ENCODE measurements around the gene SLC8A1.

SLC8A1 gene

DNA sequence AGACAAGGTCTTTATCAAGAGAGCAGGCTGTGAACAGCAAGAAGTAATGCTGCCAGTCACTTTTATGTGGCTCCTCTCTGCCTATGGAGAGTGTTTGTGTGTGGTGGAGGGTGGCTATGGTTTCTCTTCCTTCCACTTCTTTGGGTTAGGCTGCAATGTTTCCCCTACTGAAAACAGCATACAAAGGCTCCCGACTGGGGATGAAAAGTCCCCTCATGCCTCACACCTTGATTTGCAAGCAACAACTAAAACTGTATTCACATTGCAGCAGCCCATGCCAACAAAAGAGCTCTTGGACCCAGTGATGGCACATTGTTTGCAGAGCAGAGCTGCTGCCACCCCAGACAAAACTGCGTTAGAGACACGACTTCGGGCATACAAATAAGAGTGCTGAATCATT, 301.6 kb downstream of the SLC8A1 start:
- DNase-seq (ENCODE audit: low spot score): no peak

DNA sequence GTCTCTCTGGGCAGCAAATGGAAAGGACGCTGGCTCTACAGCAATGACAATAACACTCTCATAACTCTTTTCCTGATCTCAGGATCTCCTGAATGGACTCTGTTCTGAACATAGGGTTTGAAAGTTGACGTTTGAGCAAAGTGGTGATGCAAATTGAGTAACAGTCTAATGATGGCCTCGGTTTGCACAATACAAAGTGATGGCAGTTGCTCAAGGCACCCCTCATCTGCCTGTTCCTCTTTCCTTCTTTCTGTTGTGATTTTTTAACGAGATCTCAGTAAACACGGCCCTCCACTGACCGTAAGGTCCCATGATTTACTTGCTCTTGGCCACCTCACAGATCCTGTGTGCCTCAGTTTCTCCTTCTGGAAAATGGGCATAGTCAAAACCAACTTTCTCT, 303.6 kb downstream of the SLC8A1 start:
- no peak for DNase-seq (ENCODE audit: low spot score)

DNA sequence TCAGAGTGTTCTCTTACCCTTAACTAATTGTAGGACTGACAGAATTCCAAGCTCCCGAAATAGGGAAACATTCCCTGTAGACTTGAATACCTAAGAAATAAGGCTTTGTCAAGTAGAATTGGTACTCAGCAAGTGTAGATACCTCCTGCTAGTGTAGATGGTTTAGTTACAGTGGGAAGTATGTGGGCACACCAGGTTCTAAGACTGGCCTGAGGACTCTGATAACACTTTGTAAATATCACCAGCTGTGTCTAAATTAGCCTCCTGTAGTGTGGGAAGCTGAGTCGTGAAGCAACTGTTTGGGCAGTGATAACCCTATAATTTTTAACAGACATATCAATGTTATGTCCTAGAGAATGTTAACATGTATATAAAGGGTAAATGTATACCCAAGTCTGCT, 304.5 kb downstream of the SLC8A1 start:
- no peak for DNase-seq (ENCODE audit: low spot score)

DNA sequence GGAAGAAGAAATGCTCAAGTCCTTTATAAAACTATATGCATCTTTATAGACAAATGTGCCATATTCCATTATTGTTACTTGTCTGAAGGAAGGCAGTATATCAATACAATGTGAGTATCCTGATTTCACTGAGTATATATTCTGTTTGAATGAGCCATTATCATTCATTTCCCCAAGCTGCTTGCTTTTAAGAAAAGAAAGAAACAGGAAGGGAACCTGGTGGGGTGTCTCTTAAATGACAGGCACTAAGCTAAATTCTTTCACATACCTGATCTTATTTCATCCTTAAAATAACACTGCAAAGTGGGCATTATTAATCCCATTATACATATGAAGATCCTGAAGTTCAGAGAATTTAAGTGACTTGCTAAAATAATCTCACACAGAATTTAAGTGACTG, 307.9 kb downstream of the SLC8A1 start:
- DNase-seq (ENCODE audit: low spot score): no peak

DNA sequence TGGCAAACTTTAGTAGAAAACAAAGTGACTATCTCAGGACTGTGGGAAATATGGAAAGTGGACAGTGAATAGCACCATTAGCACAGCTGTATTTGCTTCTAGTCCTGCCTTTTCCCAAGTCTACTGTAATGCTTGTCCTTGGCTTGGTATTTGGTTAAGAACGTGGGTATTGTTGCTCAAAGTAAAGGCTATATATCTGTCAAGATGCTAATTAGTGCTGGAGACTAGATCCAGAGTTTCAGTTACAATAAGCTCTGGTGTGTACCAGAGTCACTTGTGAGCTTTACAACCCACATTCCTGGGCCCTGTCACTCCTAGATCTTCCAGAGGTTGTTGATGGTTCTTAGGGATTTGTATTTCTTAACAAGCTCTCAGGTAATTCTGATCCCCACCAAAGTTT, 313.6 kb downstream of the SLC8A1 start:
- DNase-seq (ENCODE audit: low spot score): no peak

DNA sequence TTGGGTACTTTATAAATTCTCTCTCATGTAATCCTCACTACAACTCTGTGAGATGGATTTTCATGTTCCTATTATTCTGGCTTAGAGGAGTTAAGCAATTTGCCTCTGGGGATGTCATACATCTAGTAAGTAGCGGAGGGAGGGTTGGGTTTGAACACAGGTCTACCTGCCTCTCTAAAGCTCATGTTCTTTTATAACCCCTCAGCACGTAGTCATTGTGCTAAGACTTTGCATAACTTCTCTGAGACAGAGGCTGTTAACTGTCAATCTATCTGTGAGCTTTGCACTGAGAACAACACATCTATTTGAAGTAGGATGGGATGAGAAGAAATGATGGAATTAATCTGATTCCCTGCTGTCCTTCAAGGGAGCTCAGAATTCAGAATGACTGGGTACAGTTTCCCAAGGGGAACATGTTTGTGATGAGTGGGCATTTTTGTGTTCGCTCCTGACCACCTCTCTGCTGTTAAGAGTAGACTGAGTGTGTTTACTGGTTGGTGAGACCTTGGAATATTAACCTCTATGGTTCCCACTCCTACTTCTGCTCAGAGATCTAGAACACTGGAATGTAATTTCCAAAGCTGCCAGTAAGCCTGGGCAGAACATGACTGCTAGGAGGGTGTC, 320.7 kb downstream of the SLC8A1 start:
- no peak for DNase-seq (ENCODE audit: low spot score)

DNA sequence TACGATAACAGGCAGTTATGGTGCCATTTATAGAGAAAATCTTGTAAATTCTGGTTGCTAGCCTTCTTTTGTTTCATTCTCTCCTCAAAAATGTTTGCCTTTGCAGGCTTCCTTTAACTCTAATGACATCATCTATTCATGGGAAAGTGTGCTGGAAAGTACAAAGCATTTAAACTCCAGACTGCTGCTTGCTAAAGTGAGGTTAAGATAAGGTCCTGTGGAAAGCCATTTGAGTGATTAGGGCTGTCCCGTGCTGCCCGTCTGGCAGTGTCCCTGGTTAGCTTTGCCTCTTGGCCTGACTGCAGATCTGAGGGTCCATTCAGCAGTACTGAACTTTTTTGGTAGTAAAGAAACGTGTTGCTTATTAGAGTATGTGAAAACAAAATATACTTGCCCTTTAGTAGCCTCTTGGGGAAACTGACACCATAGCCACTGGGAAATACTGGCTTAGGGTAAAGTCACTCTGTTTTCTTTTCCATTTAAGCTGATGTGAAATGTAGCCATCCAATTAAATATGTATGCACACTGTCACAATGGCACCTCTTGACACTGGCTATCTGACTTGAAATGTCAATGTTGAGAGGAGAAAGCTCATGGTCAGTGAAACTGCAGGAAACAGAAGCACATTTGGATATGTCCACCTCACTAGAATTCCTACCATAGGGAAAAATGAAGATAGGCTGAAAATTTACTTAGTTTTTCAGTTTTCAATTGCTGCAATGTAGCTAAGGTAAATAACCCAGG, 321.5 kb downstream of the SLC8A1 start:
- DNase-seq (ENCODE audit: low spot score): no peak

DNA sequence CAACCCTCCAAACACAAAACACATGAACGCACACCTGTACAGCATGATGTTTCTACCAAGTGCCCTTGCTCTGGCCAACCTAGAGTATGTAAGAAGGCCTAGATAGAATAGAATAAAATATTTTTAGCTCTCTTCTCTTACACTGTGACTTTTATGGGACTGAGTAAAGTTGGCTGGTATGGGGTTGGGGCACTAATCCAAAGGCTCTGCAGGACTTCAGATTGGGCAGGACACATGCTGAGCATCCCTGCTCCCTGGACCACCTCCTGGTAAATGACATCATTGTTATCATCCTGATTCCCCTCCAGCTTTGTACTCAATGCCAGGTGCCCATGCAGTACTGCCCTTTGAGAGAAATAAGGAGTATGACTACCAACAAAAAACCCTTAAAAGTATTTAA, 322.2 kb downstream of the SLC8A1 start:
- no peak for DNase-seq (ENCODE audit: low spot score)

DNA sequence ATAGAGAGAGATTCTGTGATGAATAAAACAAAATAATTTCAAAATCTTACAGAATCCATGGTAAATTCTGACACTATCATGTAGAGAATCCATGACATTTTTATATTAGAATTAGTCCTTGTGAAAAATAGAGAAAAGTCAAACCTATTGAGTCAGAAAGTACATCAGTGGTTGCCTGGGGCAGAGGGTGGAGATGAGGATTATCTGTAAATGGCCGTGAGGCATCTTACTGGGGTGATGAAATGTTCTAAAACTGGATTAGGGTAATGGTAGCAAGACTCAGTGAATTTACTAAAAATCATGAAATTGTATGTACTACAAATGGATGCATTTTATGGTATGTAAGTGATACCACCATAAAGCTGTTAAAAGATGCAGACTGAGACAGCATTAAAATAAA, 323.1 kb downstream of the SLC8A1 start:
- no peak for DNase-seq (ENCODE audit: low spot score)

DNA sequence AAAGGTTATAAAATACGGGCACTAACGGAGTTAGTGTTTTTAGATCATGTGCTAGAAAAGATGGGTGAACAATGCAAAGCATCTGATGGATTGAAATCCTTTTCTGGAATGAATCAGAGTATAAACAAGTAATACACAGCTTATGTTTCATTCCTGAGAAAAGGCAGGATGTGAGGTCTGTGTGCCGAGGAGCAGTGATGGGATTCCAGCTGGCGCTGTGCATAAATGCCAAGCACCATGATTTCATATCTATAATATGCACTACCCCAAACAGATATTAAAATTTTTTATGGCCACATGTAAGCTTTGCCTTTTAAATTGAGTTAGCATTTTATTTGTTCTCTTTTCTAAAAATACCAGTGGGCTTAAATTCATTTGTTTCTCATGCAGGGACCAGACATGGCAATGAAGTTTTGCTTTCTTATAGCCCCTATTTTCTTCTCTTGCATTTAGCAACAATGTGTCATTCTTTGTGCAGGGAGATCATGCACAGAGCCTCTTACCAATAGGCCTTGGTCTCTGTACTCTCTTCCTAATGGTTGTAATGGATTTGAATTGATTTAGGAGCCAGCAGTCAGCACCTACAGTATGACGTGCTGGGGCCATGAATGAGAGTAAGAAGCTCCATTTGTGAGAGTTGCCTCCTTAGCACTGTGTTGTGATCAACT, 323.9 kb downstream of the SLC8A1 start:
- DNase-seq (ENCODE audit: low spot score): no peak

DNA sequence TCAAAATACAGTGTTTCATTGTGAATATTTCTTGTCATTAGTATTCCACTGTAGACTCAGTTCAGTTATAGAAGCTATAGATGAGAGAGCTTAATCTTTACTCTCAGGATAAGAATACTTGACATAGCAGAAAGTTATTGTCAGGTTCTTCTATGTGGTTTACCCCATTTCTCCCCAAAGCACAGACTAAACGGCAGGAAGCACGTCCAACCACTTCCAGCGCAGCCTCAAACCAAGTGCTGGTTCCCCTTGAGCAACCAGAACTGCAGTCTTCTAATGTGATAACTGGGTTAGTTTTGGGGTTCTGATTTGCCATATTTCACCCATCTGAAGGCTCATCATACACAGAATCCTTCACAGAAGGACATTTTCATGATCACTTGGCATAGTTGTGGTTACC, 324.7 kb downstream of the SLC8A1 start:
- no peak for DNase-seq (ENCODE audit: low spot score)

DNA sequence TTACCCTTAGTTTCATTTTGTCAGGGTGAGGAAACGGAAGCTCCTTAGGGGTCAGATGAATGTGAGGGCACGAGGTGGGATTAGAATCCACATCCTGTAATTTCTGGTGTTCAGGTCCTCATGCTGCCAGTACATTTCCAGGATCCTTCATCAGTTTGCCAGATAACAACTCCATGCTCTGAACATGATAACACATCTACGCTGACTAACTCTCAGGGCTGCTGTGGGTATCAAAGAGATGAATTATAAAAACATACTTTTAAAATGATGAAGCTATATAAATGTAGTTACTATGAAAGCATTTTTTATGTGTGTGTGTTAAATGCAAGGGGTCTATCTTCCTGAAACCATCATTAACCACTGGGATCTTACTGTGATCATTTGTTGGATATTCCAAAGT, 325.9 kb downstream of the SLC8A1 start:
- no peak for DNase-seq (ENCODE audit: low spot score)

DNA sequence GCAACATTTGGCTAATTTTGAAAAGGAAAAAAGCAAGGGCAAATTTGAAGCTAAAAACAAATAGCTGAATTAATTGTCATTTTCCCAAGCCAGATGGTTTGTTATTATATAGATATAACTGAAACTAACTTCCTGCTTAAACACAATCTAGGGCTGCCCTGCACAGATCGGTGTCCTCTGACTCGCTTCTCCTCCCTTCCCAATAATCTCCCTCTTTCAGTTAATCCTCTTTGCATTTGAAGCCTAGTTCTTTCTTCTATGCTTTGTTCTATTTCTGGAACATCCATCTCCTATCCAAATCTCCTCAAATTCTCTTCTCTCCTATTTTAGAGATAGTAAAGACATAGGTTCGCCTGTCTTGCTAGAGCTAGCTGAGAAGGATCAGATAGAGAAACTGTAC, 328.1 kb downstream of the SLC8A1 start:
- no peak for DNase-seq (ENCODE audit: low spot score)

DNA sequence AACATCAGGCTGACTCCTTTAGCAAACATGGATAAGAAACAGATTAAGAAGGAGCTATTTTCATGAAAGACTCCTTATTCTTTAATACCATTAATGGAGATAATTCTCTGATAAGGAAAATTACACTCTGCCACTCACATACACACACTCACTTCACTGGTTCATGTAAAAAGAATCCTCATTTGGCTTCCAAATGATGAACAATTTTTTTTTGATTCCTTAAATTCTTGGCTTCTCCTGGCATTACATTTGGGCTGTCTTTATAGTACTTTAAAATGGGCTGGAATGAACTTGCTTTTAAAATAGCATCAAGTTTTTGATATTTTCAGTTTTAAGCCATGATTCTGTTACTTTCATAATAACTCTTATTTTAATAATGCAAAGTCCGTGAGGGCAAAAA, 328.6 kb downstream of the SLC8A1 start:
- DNase-seq (ENCODE audit: low spot score): no peak

DNA sequence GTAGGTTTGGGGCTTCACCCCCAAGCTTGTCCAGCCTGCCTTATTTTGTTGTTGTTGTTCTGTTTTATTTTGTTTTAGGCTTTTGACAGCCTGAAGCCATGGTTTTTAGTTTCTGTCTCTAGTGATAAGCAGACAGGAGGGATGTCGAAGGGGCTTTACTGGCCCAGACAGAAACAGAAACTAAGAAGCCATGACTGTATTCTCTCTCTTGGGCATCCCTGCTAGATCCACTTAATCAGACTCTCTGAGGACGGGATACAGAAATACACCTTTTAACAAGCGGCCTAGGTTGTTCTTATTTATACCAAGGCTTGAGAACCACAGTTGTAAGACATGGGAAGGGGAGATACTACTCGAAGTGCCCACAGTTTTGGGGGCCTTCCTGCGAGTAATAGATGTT, 330.9 kb downstream of the SLC8A1 start:
- DNase-seq (ENCODE audit: low spot score): no peak

DNA sequence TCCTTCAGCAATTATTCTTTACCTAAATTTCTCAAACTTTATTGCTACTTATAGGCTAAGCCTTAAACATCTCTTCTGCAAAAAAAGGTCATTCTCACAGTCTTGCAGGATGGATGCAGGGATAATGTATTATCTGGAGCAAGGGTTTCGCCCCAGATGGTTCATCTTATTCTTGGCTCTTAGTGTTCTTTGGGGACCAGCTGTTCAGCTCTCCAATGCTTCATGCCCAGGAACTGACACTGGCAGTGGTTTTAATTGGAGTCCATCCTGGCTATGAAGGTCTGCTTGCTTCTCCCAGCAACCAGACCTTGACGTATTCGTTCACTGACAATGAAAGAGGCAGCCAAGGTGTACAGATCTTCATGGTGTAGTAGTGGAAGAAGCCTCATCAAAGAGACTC, 331.9 kb downstream of the SLC8A1 start:
- no peak for DNase-seq (ENCODE audit: low spot score)

DNA sequence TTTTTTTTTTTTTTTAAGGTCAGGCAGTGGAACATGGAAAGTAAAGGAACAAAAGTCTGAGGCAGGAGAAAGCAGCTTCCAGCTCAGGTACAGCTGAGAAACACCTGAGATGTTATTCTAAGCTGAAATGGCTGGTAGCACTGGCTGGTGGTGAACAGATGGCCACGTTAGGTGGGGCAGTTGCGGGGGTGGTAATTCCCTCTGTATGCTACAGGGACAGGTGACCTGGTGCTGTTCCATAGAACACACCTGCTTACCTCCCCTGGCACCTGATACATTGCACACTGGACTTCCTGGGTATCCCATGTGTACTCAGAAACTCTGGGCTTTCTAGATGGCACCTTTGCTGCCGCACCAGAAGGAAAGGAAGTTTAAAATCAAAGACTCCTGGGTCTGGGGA, 333.3 kb downstream of the SLC8A1 start:
- no peak for DNase-seq (ENCODE audit: low spot score)

DNA sequence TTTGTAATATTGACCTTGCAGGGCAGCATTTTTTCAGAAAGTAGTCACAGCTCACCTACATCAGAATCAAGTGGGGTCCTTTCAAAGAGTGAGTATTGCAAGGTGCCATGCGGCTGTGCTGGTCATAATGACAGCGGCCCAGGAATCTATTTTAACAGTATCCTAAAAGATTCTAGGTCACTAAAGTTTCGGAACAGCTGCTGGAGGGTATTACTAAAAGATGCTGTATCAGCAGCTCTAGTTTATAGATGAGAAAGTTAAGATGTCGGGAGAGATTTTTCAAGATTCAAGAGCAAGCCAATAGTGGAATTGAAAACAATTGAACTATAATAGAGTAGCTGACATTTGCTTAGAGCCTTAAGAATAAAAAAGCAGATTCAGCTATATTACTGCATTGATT, 336.0 kb downstream of the SLC8A1 start:
- no peak for DNase-seq (ENCODE audit: low spot score)

DNA sequence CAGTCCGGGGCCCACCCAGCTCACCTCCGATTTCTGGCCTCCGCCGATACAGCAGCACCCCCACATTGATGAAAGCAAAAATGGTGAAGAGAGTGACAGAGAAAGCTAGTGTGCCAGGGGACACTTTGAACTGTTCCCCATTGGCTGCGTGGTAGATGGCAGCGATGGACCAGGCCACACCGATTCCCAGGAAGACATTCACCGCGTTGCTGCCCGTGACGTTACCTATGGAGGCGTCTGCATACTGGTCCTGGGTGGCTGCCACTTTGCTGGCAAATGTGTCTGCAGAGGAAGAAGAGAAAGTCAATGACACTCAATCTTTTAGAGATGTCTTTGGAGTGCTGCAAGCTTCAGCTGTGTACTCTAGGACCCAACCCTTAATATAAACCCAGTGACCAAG, 336.5 kb downstream of the SLC8A1 start:
- DNase-seq (ENCODE audit: low spot score): no peak

DNA sequence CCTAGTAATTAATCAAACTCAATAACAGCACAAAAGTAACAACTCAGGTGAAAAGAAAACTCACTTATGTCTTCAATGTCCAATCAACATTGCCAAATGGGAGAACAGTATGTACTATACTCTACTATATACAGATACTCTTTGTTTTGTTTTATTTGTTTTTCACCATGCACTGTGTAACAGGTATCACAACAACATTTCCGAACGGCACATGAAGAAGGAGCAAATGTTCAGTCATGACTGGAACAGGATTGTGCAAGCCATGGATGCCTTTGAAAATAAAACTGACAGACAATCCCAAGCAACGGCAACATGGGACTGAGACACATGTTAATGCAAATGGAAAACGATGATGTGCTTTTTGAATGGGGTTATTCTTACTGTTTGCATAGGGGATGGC, 337.9 kb downstream of the SLC8A1 start:
- no peak for DNase-seq (ENCODE audit: low spot score)

DNA sequence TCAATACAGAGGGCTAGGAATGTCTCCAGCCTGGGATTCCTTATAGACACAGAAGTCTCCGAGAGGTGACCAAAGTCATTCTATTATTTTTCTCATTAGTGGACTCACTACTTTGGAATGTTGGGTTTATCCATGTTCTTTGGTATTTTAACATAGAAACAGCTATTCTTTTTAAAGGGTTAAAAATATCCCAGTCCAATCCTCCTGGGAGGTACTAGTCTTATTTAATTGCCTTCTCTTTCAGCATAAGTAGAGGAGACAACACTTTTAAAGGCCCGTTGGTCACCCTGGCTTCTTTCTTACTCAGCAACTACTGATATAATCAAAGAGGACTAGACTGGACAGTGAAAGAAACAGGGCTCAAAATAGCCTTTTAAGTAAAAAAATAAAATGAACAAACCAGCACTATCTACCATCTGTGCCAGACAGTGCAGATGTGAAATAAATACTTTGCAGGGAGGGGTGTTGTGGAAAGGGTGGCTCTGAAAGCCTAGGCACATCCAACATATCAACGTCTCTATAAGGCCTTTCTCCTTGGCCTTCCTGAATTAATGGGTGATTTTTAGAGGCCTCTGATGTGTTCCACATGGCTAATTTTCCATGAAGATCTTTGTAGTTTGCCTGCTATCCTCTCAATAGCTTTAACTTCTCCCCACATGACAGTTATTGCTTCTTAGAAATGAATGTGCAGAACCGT, 338.5 kb downstream of the SLC8A1 start:
- DNase-seq (ENCODE audit: low spot score): peak; percentile 33

DNA sequence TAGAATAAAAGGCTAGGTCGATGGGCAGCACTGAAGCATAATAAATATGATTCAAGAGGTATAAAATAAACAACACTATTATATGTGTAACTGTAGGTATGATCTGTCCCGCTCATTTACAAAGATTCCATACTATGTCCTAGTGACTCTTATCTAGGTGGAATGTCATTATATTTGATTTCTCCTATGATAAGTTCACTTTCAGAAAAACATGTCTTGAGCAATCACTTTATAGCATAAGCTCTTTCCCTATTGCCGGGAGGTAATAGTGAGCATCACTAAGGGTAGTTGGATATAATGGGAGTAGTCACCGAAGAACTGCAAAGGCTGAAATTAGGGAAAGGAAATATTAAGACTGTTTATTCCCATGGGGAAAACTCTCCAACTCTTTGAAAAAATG, 342.5 kb downstream of the SLC8A1 start:
- DNase-seq (ENCODE audit: low spot score): no peak

DNA sequence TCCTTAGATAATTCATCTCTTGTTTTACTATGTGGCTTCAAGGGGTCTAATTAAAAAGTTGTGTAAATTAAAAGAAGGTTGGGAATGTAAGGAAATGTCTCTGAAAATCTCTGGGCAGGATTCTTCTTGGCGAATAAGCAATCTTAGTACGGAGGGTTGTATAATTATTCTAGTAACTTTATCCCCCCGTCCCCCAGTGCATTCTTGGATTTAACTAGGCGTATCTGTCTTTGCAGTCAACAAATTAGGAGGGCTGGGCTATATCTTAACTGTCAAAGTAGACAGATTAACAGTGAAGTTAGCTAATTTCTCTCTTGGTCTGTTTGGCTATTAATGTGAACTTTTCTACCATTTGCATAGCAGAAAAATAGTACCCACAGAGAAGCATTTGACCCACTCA, 343.0 kb downstream of the SLC8A1 start:
- DNase-seq (ENCODE audit: low spot score): no peak

Data from kidney tubule cell (primary cell).